ENCODE results near the gene DHX35.

DNA sequence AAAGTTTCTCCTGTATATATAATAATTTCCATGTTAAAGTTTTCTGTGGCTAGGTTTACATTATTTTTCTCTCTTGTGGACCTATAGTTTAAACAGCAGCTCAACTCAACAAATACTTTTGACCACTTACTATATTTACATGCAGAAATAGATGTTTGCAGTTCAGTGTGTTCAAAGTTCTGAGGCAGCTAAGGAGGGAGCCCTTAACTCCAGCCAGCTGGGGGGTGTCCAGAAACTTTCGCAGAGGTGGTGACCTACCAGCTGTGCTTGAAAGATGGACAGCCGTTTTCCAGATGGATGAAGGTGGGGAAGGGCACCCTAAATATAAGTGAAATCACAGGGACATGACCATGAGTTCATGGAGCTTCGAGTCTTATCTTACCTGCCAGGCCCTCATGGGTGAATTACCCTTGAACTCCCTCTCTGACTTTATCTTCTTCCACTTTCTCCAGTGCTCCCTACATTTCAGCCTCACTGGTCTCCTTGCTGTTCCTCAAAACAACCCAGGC is 33.4 kb downstream of the DHX35 start:
- TF ChIP-seq, protein P1, sequence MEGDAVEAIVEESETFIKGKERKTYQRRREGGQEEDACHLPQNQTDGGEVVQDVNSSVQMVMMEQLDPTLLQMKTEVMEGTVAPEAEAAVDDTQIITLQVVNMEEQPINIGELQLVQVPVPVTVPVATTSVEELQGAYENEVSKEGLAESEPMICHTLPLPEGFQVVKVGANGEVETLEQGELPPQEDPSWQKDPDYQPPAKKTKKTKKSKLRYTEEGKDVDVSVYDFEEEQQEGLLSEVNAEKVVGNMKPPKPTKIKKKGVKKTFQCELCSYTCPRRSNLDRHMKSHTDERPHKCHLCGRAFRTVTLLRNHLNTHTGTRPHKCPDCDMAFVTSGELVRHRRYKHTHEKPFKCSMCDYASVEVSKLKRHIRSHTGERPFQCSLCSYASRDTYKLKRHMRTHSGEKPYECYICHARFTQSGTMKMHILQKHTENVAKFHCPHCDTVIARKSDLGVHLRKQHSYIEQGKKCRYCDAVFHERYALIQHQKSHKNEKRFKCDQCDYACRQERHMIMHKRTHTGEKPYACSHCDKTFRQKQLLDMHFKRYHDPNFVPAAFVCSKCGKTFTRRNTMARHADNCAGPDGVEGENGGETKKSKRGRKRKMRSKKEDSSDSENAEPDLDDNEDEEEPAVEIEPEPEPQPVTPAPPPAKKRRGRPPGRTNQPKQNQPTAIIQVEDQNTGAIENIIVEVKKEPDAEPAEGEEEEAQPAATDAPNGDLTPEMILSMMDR (conservative IDR thresholded peaks at IDR 0.05; ENCODE audit: low read depth, low read length) = no peak
- TF ChIP-seq CEBPB (IDR thresholded peaks at IDR 0.05; ENCODE audit: low read depth, low read length) (no peak), POLR2A (IDR thresholded peaks at IDR 0.05; ENCODE audit: low read depth, low read length) (no peak)

Measured in IMR-90 (cell line).